GM12891 (cell line): ENCODE measurements around the gene IWS1.

Source experiments
- DNase-seq: peaks from one replicate; pipeline ENCODE4 v3.0.0; 2011; ENCODE audit warnings: low spot score; ENCODE audit not compliant: insufficient read length
- FAIRE-seq: peaks from 2 replicates; lab custom pipeline; 2011; peaks lifted over from hg19 to GRCh38; lab: Jason Lieb, UNC
- PAX5 ChIP-seq: IDR thresholded peaks from 2 replicates; pipeline ENCODE4 v1.6.1; 2011; ENCODE audit warnings: low read length, moderate library complexity, mild to moderate bottlenecking; ENCODE audit not compliant: insufficient read depth, severe bottlenecking
- POLR2A ChIP-seq: IDR thresholded peaks from 2 replicates; pipeline ENCODE4 v1.6.1; 2011; ENCODE audit warnings: low read depth, low read length, control low read depth
- POLR2AphosphoS5 ChIP-seq: IDR thresholded peaks from 2 replicates; pipeline ENCODE4 v1.6.1; 2011; ENCODE audit warnings: low read depth, low read length, control low read depth
- POU2F2 ChIP-seq: IDR thresholded peaks from 2 replicates; pipeline ENCODE4 v1.6.1; 2011; ENCODE audit warnings: low read depth, mild to moderate bottlenecking, control low read depth, low read length, moderate library complexity
- SPI1 ChIP-seq: IDR thresholded peaks from 2 replicates; pipeline ENCODE4 v1.6.1; 2011; ENCODE audit warnings: low read depth, low read length, control low read depth
- TAF1 ChIP-seq: IDR thresholded peaks from 2 replicates; pipeline ENCODE4 v1.6.1; 2011; ENCODE audit warnings: low read depth, low read length, control low read depth

Gene IWS1

GRCh38 chr2:127569666-127570065 lies 43.4 kb upstream of the IWS1 start:
- TF ChIP-seq TAF1 (no peak), POU2F2 (no peak), POLR2A (no peak), PAX5 (no peak), POLR2AphosphoS5 (no peak), SPI1 (no peak)
- FAIRE-seq (no peak), DNase-seq (no peak)

GRCh38 chr2:127568128-127568527 lies 41.8 kb upstream of the IWS1 start:
- TF ChIP-seq TAF1 (no peak), POLR2A (no peak), POU2F2 (no peak), SPI1 (no peak), POLR2AphosphoS5 (no peak)
- DNase-seq (no peak), FAIRE-seq (no peak)

- no peak for FAIRE-seq
- no peak for DNase-seq
- TF ChIP-seq SPI1 (no peak), TAF1 (no peak), POLR2AphosphoS5 (no peak), PAX5 (no peak), POLR2A (no peak), POU2F2 (no peak)
Observed at GRCh38 chr2:127567351-127567854, 41.1 kb upstream of the IWS1 start.

GRCh38 chr2:127566576-127566975 lies 40.3 kb upstream of the IWS1 start:
- FAIRE-seq: peak; percentile 38
- no peak for DNase-seq
- TF ChIP-seq POLR2A: no peak
- no peak for TF ChIP-seq SPI1
- TF ChIP-seq TAF1: no peak
- no peak for TF ChIP-seq POLR2AphosphoS5

GRCh38 chr2:127566139-127566417 lies 39.8 kb upstream of the IWS1 start:
- FAIRE-seq: no peak
- no peak for DNase-seq
- TF ChIP-seq POLR2AphosphoS5 (no peak), PAX5 (no peak), POU2F2 (no peak), TAF1 (no peak), POLR2A (no peak)

GRCh38 chr2:127565261-127566138 lies 39.2 kb upstream of the IWS1 start:
- DNase-seq (no peak), FAIRE-seq (no peak)
- TF ChIP-seq POLR2AphosphoS5 (no peak), PAX5 (no peak), SPI1 (no peak), POU2F2 (no peak), TAF1 (no peak), POLR2A (no peak)

- DNase-seq (no peak), FAIRE-seq (peak; percentile 76)
- TF ChIP-seq SPI1 (0 out of 2 replicates have a peak, but pooled peaks have one; percentile 21), POU2F2 (no peak)
Observed at GRCh38 chr2:127564429-127565260, 38.4 kb upstream of the IWS1 start.

GRCh38 chr2:127563458-127564428 lies 37.5 kb upstream of the IWS1 start:
- peak; percentile 81 for DNase-seq
- TF ChIP-seq TAF1 (no peak), SPI1 (peak; percentile 53; the same call in 1 of the 2 replicates)

GRCh38 chr2:127562936-127563335 lies 36.6 kb upstream of the IWS1 start:
- no peak for FAIRE-seq

More at GRCh38 chr2:127563458-127564428, 37.5 kb upstream of the IWS1 start:
- FAIRE-seq: peak; percentile 96

GRCh38 chr2:127561371-127561770 lies 35.1 kb upstream of the IWS1 start:
- TF ChIP-seq TAF1 (no peak), SPI1 (no peak), POLR2A (no peak), PAX5 (no peak), POLR2AphosphoS5 (no peak), POU2F2 (no peak)
- FAIRE-seq: no peak

More at GRCh38 chr2:127562936-127563335, 36.6 kb upstream of the IWS1 start:
- TF ChIP-seq POLR2AphosphoS5 (no peak), SPI1 (peak; percentile 43)
- DNase-seq: no peak

More at GRCh38 chr2:127561371-127561770, 35.1 kb upstream of the IWS1 start:
- no peak for DNase-seq
